SK-N-SH treated with all-trans-retinoic acid at 6 μM for 48 hours (cell line): ENCODE data around the gene SON.

Experiments used
- ATAC-seq: fragments of 200-7000 bp; cut with Tn5 transposase; 3 replicates; pipeline ENCODE4 v1.9.1; 2020; ENCODE audit warnings: mild to moderate bottlenecking, moderate library complexity
- ARNTL ChIP-seq: fragments of 450-650 bp; formaldehyde crosslinking; IDR thresholded peaks from 2 replicates; pipeline ENCODE4 v1.5.0; 2020; ENCODE audit warnings: low read depth, mild to moderate bottlenecking, moderate library complexity, borderline replicate concordance
- BACH2 ChIP-seq: fragments of 250-450 bp; sonication (Bioruptor Pico); IDR thresholded peaks from 2 replicates; pipeline ENCODE4 v1.9.0; 2021; ENCODE audit warnings: mild to moderate bottlenecking, borderline replicate concordance
- CSDC2 ChIP-seq: fragments of 250-450 bp; sonication (Bioruptor Pico); IDR thresholded peaks from 2 replicates; pipeline ENCODE4 v1.5.0; 2020; ENCODE audit warnings: mild to moderate bottlenecking, moderate library complexity
- ESRRG ChIP-seq: fragments of 250-450 bp; sonication (Bioruptor Pico); IDR thresholded peaks from 2 replicates; pipeline ENCODE4 v1.6.1; 2021; ENCODE audit warnings: mild to moderate bottlenecking
- GLIS3 ChIP-seq: fragments of 250-450 bp; sonication (Bioruptor Pico); IDR thresholded peaks from 2 replicates; pipeline ENCODE4 v1.5.0; 2020; ENCODE audit warnings: mild to moderate bottlenecking, moderate library complexity
- ISL1 ChIP-seq: fragments of 250-450 bp; sonication (Bioruptor Pico); IDR thresholded peaks from 2 replicates; pipeline ENCODE4 v2.1.2; 2022; ENCODE audit warnings: mild to moderate bottlenecking, moderate library complexity
- OSR1 ChIP-seq: fragments of 250-450 bp; sonication (Bioruptor Pico); IDR thresholded peaks from 2 replicates; pipeline ENCODE4 v1.8.0; 2022; ENCODE audit warnings: moderate library complexity, mild to moderate bottlenecking, inconsistent platforms
- PPARA ChIP-seq: fragments of 250-450 bp; sonication (Bioruptor Pico); IDR thresholded peaks from 2 replicates; pipeline ENCODE4 v1.5.0; 2020; ENCODE audit warnings: mild to moderate bottlenecking, borderline replicate concordance
- RARB ChIP-seq: fragments of 250-450 bp; sonication (Bioruptor Pico); IDR thresholded peaks from 2 replicates; pipeline ENCODE4 v1.8.0; 2021; ENCODE audit warnings: mild to moderate bottlenecking, moderate library complexity
- SNAI2 ChIP-seq: fragments of 250-450 bp; sonication (Bioruptor Pico); IDR thresholded peaks from 2 replicates; pipeline ENCODE4 v1.5.0; 2020; ENCODE audit warnings: mild to moderate bottlenecking, moderate library complexity
- TCF4 ChIP-seq: fragments of 250-450 bp; sonication (Bioruptor Pico); IDR thresholded peaks from 2 replicates; pipeline ENCODE4 v1.8.0; 2021; ENCODE audit warnings: mild to moderate bottlenecking, moderate library complexity, borderline replicate concordance
- TOX ChIP-seq: fragments of 250-450 bp; sonication (Bioruptor Pico); IDR thresholded peaks from 2 replicates; pipeline ENCODE4 v1.8.0; 2021; ENCODE audit warnings: mild to moderate bottlenecking, moderate library complexity, borderline replicate concordance
- ZC3H10 ChIP-seq: fragments of 250-450 bp; sonication (Bioruptor Pico); IDR thresholded peaks from 2 replicates; pipeline ENCODE4 v1.5.1; 2021; ENCODE audit warnings: mild to moderate bottlenecking, moderate library complexity
- ZFP3 ChIP-seq: fragments of 250-450 bp; sonication (Bioruptor Pico); IDR thresholded peaks from 2 replicates; pipeline ENCODE4 v1.5.0; 2020; ENCODE audit warnings: mild to moderate bottlenecking, moderate library complexity
- ZFP30 ChIP-seq: fragments of 450-650 bp; formaldehyde crosslinking; IDR thresholded peaks from 2 replicates; pipeline ENCODE4 v1.5.0; 2022; ENCODE audit warnings: mild to moderate bottlenecking, moderate library complexity
- ZNF565 ChIP-seq: fragments of 450-650 bp; formaldehyde crosslinking; conservative IDR thresholded peaks from 2 replicates; pipeline ENCODE4 v1.5.0; 2020; ENCODE audit warnings: low read depth, mild to moderate bottlenecking, moderate library complexity
- ZNF70 ChIP-seq: fragments of 450-650 bp; formaldehyde crosslinking; IDR thresholded peaks from 2 replicates; pipeline ENCODE4 v1.5.0; 2020; ENCODE audit warnings: mild to moderate bottlenecking, moderate library complexity
- ZNF8 ChIP-seq: fragments of 450-650 bp; formaldehyde crosslinking; IDR thresholded peaks from 2 replicates; pipeline ENCODE4 v1.5.0; 2020; ENCODE audit warnings: mild to moderate bottlenecking, moderate library complexity
- TF ChIP-seq, protein P1 (sequence below): fragments of 250-450 bp; sonication (Bioruptor Pico); IDR thresholded peaks from 2 replicates; pipeline ENCODE4 v1.8.0; 2021; ENCODE audit warnings: low read depth, mild to moderate bottlenecking, moderate library complexity, borderline replicate concordance
- TF ChIP-seq, protein P2 (sequence below): fragments of 250-450 bp; sonication (Bioruptor Pico); IDR thresholded peaks from 2 replicates; pipeline ENCODE4 v1.5.0; 2020; ENCODE audit warnings: mild to moderate bottlenecking, moderate library complexity
- TF ChIP-seq, protein P3 (sequence below): fragments of 250-450 bp; sonication (Bioruptor Pico); IDR thresholded peaks from 2 replicates; pipeline ENCODE4 v1.5.1; 2021; ENCODE audit warnings: mild to moderate bottlenecking, moderate library complexity
- TF ChIP-seq, protein P4 (sequence below): fragments of 250-450 bp; sonication (Bioruptor Pico); IDR thresholded peaks from 2 replicates; pipeline ENCODE4 v1.5.1; 2020; ENCODE audit warnings: low read depth, mild to moderate bottlenecking, moderate library complexity

The SON gene

DNA sequence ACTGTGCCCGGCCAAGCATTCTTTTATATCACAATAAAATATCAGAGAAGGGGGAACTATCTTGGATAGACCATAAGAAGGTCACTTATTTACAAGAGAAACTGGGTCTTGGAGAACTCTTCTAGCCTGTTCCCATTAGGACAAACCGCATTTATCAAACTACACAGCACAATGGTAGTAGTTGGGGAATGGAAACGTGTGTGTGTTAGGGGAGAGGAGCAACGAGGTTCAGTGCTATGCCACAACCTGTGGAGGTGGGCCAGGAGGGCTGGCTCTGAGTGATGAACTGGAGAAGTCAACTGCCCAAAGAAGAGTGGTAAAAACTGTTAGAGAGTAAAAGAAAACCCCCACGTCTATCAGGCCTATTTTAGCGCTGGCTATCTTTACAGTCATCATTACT, 44.1 kb downstream of the SON start:
- TF ChIP-seq ZFP30 = no peak
- TF ChIP-seq, protein P1, sequence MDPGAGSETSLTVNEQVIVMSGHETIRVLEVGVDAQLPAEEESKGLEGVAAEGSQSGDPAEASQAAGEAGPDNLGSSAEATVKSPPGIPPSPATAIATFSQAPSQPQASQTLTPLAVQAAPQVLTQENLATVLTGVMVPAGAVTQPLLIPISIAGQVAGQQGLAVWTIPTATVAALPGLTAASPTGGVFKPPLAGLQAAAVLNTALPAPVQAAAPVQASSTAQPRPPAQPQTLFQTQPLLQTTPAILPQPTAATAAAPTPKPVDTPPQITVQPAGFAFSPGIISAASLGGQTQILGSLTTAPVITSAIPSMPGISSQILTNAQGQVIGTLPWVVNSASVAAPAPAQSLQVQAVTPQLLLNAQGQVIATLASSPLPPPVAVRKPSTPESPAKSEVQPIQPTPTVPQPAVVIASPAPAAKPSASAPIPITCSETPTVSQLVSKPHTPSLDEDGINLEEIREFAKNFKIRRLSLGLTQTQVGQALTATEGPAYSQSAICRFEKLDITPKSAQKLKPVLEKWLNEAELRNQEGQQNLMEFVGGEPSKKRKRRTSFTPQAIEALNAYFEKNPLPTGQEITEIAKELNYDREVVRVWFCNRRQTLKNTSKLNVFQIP (CRISPR knock-in tag) = no peak
- TF ChIP-seq ZC3H10 (CRISPR knock-in tag) = no peak
- no peak for ATAC-seq

DNA sequence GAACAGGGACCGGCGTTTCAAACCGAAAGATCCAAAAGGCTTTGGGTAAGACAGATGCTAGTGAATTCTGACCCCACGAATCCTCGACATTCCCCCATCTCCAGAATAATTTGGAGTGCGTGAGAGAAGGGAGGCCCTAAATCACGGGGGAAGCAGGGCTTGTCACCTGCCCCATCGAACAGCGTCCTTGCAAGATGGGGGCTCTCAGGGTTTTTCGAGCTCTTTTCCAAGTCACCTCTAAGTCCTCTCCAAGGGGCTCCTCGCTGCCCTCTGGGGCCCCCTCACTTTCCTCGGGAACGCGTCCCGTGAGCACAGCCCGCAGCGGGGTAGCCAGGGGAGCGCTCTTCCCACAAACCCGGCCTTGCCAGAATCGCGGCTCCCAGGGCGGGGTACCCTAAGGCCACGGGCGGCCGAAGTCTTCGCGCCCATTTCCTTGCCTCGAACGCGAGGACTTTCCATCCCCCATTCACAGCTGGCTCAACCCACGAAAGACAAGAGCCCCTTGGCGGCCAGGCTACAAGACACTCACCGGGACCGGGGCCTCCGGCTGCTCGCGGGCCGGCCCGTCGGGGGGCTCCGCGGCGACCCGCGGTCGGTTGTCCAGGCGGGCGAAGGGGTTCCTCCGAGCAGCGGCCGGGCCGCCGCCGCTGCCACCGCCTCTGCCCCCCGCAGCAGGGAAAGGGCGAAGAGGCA, 45.1 kb downstream of the SON start:
- TF ChIP-seq ZNF8 (CRISPR knock-in tag) = no peak
- no peak for TF ChIP-seq ARNTL (CRISPR knock-in tag)
- ATAC-seq = peak; percentile 37

DNA sequence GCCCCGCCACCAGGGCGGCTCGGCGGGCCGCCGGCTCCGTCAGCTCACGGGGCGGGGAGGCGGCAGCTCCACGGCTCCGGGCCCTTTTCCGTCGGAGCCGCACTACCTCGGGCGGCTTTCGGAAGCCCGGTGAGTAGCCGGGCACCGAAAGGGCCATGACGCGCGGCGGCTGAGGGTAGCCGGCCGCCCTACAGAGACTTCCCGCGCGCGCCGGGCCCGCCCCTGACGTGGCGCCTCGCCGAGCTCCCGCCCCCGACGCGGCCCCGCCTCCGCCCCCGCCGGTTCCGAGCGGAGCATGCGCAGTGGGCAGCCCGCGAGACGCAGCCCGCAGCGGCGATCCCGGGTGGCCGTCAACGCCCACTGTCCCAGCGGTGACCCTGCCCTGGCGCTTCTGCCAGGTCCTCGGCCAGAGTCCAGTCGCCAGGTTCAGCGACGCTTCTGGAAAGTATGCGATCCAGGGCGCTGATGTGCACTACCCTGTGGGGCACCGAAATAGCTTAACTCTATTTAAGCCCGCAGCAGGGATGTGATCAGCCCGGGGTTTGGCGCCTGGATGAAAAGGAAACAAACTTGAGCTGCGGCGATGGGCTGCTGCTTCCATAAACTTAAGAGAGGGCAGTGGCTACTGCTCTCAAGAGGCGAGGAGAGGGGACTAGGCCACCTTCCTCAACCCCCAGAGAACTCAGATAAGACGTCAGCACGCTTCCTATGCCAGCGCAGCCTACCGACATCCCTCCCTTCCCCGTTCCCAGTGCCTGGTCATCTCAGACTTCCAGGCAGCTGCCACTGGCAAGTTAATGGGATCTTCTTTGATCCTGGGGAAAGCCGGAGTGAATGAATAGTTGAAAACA, 45.9 kb downstream of the SON start, which contains the start of gene DONSON:
Gene DONSON (minus strand): TSS at position 200 of the 851 bp plus-strand sequence. CDS start 43 bp downstream, at position 157.
- TF ChIP-seq ZNF70 (CRISPR knock-in tag) (no peak), ZFP3 (CRISPR knock-in tag) (no peak), GLIS3 (CRISPR knock-in tag) (peak; percentile 21; the same call in 1 of the 2 replicates), TCF4 (no peak; the same call in 1 of the 2 replicates), SNAI2 (CRISPR knock-in tag) (no peak), ZNF8 (CRISPR knock-in tag) (no peak), ZNF565 (CRISPR knock-in tag) (no peak), ZC3H10 (CRISPR knock-in tag) (peak; percentile 31; the same call in 1 of the 2 replicates), TOX (CRISPR knock-in tag) (no peak), BACH2 (no peak), ARNTL (CRISPR knock-in tag) (no peak)
- TF ChIP-seq, protein P2, sequence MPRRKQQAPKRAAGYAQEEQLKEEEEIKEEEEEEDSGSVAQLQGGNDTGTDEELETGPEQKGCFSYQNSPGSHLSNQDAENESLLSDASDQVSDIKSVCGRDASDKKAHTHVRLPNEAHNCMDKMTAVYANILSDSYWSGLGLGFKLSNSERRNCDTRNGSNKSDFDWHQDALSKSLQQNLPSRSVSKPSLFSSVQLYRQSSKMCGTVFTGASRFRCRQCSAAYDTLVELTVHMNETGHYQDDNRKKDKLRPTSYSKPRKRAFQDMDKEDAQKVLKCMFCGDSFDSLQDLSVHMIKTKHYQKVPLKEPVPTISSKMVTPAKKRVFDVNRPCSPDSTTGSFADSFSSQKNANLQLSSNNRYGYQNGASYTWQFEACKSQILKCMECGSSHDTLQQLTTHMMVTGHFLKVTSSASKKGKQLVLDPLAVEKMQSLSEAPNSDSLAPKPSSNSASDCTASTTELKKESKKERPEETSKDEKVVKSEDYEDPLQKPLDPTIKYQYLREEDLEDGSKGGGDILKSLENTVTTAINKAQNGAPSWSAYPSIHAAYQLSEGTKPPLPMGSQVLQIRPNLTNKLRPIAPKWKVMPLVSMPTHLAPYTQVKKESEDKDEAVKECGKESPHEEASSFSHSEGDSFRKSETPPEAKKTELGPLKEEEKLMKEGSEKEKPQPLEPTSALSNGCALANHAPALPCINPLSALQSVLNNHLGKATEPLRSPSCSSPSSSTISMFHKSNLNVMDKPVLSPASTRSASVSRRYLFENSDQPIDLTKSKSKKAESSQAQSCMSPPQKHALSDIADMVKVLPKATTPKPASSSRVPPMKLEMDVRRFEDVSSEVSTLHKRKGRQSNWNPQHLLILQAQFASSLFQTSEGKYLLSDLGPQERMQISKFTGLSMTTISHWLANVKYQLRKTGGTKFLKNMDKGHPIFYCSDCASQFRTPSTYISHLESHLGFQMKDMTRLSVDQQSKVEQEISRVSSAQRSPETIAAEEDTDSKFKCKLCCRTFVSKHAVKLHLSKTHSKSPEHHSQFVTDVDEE = peak; percentile 76; the same call in 1 of the 2 replicates
- TF ChIP-seq, protein P3, sequence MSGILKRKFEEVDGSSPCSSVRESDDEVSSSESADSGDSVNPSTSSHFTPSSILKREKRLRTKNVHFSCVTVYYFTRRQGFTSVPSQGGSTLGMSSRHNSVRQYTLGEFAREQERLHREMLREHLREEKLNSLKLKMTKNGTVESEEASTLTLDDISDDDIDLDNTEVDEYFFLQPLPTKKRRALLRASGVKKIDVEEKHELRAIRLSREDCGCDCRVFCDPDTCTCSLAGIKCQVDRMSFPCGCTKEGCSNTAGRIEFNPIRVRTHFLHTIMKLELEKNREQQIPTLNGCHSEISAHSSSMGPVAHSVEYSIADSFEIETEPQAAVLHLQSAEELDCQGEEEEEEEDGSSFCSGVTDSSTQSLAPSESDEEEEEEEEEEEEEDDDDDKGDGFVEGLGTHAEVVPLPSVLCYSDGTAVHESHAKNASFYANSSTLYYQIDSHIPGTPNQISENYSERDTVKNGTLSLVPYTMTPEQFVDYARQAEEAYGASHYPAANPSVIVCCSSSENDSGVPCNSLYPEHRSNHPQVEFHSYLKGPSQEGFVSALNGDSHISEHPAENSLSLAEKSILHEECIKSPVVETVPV (CRISPR knock-in tag) = 0 out of 2 replicates have a peak, but pooled peaks have one; percentile 30
- peak; percentile 85 for ATAC-seq

DNA sequence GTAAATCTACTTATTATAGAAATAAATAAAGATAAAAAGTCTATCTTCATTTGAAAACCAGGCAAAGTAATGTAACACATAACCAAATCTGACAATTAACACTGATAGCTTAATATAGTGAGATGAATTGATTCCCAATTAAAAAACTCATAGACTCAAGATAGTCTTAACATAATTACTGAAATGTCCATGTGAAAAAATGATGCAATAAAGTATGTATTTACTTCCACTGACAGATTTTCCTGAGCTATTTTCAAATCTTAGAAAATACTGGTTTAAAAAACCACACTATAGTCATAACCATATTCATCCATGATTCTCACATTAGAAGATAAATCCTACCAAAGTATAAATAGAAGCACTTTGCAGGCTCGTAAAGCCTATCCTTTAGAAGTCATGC, 55.2 kb downstream of the SON start:
- ATAC-seq = no peak
- TF ChIP-seq ESRRG (CRISPR knock-in tag) (no peak), ARNTL (CRISPR knock-in tag) (no peak), ZNF8 (CRISPR knock-in tag) (no peak), ZNF70 (CRISPR knock-in tag) (no peak), TCF4 (no peak), OSR1 (CRISPR knock-in tag) (no peak), ISL1 (CRISPR knock-in tag) (no peak), CSDC2 (CRISPR knock-in tag) (no peak), ZFP3 (CRISPR knock-in tag) (no peak), GLIS3 (CRISPR knock-in tag) (no peak), ZC3H10 (CRISPR knock-in tag) (no peak), BACH2 (no peak), PPARA (CRISPR knock-in tag) (no peak), TOX (CRISPR knock-in tag) (no peak), ZFP30 (no peak), RARB (CRISPR knock-in tag) (no peak)
- TF ChIP-seq, protein P1 (CRISPR knock-in tag) = no peak
- TF ChIP-seq, protein P3 (CRISPR knock-in tag) = no peak
- TF ChIP-seq, protein P4, sequence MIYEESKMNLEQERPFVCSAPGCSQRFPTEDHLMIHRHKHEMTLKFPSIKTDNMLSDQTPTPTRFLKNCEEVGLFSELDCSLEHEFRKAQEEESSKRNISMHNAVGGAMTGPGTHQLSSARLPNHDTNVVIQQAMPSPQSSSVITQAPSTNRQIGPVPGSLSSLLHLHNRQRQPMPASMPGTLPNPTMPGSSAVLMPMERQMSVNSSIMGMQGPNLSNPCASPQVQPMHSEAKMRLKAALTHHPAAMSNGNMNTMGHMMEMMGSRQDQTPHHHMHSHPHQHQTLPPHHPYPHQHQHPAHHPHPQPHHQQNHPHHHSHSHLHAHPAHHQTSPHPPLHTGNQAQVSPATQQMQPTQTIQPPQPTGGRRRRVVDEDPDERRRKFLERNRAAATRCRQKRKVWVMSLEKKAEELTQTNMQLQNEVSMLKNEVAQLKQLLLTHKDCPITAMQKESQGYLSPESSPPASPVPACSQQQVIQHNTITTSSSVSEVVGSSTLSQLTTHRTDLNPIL (CRISPR knock-in tag) = no peak
